Measurements from ENCODE around the gene OMP.
A peak's percentile ranks its signal among the peaks of the same experiment; 100 is the strongest.

GRCh38 chr11:77127920-77128691 lies 25.5 kb downstream of the OMP start, which contains the start of gene MYO7A:
- TF ChIP-seq CTCF (IDR thresholded peaks at IDR 0.05) = no peak
- TF ChIP-seq POLR2A (IDR thresholded peaks at IDR 0.05) = peak; percentile 78
